ENCODE data around the gene DGKD.

Gene DGKD

DNA sequence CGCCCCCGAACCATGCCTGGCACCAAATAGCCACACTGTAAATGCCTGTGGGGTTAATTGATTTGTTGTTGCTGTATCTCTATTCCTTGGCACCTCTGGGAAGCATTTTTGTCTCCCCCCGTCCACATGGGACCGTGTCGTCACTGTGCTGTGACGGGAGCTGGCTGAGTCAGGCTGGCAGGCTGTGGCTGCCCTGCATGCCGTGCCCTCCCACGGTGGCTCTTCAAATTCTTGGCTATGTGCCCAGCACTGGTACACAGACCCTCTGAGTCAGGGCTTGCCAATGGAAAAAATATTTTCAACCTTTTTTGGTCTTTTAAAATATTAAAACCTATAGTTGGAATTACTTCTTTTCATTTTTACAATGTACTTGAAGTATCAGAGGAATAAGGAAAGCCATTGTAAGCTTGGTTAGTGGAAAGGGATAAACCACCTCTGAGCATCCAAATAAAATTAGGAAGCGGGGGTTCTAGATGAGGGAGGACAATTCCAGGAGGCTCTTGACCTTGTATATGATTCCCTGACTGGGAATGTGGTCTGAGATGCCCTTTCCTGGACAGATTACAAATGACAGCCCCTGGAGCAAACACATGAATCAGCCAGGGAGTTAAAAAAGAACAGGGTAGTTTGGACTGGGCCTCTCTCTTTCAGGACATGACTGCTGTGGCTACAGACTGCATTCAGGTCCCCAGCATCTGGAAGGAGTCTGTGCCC lies 59.4 kb downstream of the DGKD start:
- DNase-seq = no peak

GRCh38 chr2:233414273-233414654 lies 60.0 kb downstream of the DGKD start:
- no peak for DNase-seq

- DNase-seq = no peak
These were observed 60.7 kb downstream of the DGKD start for GRCh38 chr2:233414777-233415570.

- no peak for DNase-seq
These were observed 61.9 kb downstream of the DGKD start for GRCh38 chr2:233416199-233416598.

DNA sequence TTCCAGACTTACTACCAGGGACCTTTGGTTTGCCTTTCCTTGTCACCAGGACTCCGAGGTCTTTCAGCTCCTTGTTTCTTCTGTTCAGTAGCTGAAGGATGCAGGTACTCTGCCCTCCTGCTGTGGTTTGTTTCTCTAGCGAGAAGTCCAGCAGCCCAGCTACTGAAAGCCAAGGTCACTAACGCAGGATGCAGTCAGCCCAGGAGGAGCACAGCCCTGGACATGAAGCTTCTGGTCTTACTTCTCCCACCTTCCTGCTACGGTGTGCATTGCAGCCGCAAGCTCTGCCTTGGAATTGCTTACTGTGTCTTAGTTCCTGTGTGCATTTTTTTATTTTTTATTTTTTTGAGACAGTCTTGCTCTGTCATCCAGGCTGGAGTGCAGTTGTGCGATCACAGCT lies 62.4 kb downstream of the DGKD start:
- no peak for DNase-seq

DNA sequence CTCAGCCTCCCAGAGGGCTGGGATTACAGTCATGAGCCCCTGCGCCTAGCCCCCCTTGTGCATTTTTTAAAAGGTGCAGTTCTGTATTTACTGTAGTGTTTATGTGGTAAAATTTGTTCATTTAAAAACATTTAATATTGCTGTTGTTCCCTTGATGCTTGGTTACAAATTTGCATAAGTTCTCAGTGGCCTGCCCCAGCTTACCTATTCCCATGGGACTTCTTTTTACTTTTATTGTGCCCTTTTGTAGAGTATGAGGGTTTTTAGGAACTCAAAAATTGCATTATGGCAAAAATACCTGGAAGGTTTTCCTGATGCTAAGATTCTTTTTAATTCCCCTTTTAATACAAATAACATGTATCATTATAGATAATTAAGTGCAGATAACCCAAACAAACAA lies 63.0 kb downstream of the DGKD start:
- no peak for DNase-seq

DNA sequence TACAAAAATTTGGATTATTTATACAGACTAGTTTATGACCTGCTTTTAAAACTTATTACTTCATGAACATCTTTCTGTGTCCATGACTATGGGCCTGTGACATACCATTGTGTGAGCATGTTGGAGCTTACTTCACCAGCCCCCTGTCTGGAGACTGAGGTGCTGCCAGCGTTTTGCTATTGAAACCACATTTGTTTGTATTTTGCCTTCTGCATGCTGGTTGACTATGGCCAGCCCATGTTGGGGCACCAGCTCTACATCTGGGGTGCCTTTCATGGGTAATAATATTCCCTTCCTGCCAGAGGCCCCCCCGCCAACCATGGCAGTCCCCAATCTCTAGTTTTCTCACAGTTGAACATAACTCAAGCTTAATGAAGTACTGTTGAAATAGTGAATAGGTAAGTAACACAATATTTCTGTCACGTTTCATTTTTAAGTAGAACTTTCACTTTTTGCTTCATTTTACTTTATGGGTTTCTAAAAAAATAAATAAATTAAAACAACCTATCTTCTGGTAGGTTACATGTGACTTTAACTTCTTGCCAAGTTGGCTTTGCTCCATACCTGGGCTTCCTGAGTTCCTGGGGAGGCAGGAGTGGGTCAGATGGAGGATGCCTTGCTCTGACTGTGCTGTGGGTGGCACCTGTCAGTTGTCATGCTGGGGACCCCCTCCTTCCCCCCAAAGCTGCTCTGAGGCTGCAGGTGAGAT lies 63.9 kb downstream of the DGKD start:
- no peak for DNase-seq

- no peak for DNase-seq
These were observed 64.7 kb downstream of the DGKD start for GRCh38 chr2:233418761-233419546.

DNA sequence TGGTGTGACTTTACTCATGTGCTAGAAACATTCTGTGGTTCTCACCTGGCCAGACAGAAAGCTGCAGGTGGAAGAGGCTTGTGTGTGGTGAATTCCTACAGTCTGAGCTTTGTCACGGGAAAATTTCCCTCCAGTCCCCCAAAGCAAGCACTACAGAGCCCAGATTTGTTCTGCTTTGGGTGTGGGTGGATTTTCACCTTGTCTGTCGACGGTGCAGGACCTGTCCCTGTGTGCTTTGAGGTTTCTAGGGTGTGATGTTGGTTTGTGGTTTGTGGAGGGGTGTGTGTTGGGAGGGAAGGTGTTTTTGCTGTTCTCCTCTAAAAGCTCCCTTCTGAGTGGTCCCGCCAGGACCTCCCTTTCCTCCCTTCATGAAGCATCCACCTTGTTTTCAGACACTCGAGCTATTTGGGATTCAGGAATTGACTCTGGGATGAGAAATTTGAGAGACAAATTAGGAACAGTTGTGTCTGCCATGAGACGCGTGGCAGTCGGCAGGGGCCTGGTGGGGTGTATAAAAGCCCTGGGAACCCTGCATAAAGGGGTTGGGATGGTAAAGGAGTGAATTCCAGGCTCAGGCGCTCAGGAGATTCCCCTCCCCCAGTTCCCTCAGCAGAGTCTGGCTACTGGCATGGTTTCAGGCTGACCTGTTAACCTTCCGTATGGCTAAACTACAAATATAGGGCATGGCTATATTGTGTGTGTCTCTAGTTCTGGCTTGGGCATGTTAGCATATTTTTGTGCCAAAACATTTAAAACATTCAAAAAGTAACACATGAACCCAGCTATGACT lies 65.5 kb downstream of the DGKD start:
- no peak for DNase-seq

GRCh38 chr2:233421091-233421816 lies 67.0 kb downstream of the DGKD start:
- no peak for DNase-seq

DNA sequence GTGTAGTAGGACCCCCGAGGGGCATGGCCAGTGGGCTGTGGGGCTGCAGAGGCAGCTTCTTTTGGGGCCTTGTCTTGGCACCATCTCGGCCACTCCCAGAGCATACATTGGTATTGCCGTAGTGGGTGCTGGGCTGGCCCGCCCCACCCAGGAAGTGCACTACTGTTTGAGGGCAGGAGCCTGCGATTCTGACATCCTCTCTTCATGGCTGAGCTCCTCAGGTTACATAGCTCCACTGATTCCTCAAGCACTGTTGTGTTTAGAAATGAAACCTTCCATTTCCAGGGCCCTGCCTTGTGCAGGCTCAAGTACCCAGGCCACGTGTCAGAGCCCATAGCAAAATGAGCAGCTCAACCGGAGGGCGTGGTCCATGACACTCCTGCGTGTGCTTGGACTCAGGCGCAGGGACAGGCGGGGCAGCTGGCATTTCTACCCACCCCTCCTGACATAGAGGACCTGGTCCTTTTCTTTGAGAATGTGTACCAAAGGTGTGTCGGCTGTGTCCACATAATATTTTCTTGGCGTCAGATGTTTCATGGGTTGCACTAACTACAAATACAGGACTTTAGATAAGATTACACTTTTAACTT lies 67.9 kb downstream of the DGKD start:
- DNase-seq = no peak

DNA sequence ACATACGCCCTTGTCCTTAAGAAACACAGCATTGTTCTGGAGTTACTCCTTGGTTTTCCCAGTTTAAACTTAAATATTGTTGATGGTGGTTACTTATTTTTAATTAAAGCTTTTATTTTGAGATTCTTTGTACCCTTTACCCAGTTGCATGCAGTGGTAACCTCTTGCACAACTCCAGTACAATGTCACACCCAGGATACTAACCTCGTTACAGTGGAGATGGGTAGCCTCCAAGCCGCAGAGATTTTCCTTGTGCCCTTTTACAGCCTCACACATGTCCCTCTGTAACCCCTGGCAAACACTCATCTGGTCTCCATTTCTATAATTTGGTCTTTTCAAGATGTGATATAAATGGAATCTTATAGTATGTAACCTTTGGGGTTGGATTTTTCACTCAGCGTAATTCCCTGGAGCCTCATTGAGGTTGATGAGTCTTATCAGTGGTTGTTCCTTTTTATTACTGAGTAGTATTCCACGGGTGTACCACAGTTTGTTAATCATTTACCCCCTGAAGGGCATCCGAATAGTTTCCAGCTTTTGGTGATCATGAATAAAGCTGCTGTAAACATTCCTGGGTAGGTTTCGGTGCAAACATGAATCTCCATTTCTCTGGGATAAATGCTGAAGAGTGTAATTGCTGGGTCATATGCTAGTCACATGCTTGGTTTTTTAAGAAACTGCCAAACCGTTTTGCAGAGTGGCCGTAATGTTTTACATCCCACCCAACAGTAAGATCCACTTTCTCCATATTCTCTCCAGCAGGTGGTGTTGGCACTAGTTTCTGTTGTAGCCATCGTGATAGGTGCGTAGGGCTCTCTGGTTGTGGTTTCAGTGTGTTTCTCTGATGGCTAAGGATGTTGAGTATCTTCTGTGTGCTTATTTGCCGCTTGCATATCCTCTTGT lies 68.6 kb downstream of the DGKD start:
- no peak for DNase-seq

DNA sequence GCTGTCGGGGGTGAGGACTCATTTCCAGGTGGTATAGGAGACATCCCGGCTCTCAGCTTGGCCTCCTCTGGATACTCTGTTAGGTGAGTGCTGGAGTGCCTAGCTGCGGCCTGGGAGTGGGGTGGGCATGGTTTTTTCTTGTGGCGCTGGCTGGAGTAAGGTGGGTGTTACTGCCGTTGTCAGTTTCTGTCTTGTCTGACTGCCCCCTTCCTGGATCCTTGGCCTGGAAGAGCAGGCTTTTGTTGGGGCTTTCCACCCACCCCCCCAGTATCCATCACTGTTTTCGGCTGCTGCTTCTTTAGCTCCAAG lies 69.2 kb downstream of the DGKD start:
- DNase-seq = no peak

DNA sequence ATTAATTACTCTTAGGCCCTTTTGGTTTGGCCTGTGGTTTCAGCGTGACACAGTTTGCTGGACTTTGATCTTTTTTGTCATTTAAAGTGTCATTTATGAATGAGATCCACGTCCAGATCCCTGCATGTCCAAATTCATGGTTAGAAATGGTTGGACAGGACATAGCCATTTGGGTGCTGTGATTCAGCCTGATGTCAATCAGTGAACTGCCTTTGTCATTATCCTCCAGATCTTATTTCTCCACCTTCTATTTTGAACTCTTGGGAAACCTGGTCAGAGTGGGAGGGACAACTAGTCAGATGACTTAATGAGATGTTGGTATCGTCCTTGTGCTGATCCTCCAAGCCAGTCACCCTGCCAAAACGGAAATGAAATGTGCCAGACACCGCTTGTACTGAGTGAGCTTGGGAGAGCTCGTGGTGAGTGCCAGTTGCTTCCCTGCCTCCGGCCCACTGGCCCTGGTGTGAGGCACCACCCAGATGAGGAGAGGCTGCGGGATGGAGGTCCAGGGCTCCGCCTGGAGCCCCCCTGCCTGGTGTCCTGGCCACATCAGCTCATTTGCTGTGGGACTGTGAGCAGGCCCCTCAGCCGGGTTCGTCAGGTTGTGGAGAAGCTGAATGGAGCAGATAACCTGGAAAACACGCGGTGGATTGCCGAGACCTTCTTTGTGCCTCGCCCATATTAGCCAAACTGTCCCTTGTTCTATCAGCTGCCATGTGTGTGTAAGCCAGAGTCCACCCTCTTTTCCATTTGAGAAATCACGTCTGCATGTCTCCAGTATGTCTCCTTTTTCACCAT lies 70.1 kb downstream of the DGKD start:
- DNase-seq = no peak

DNA sequence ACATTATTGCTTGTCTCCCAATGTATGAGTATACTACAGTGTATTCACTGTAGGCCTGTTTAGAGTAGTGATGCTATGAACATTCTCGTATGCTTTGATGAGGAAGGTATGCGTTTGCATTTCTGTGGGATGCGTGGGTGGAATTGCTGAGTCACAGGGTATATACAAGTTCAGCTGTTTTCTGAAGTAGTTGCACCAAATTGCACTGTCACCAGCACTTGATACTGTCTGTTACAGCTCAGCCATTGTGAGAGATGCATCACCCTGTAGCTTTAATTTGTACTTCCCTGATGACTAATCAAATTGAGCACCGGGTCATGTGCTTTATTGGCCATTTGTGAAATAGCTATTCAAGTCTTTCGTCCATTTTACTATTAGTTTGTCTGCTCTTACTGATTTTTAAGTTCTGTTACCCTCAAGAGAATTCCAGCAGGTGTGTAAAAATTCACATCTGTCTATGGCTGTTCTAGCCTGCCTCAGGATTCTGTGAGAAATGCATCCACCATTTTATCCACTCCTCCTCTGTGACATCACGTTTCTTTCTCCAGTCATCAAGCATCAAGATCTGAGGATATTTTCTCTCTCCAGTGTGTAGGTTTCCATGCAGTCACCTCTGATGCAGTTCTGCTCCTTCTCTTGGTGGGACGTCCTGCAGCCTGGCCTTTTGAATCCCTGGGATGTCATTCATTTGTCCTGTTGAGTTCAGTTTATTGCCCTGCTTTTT lies 72.5 kb downstream of the DGKD start:
- no peak for DNase-seq

DNA sequence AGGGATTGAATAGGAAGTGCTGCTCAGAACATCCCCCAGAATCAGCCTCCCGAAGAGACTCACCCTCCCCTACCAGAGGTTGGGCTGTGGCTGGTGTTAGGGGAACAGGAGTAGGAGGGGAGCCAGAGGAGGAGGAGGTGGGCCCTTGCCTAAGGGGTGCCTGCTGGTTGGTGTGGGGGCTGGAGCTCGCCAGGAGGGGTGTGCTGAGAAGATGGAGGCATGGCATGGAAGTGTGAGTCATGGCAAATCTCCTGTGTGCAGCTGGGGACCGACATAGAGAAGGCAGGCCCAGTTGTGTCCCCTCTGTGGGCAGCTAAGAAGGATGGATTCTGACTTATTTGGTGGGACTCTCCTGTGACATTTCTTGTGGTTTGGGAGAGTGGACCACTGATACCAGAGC lies 73.7 kb downstream of the DGKD start:
- no peak for DNase-seq

- no peak for DNase-seq
These were observed 74.1 kb downstream of the DGKD start for GRCh38 chr2:233428438-233428837.

DNA sequence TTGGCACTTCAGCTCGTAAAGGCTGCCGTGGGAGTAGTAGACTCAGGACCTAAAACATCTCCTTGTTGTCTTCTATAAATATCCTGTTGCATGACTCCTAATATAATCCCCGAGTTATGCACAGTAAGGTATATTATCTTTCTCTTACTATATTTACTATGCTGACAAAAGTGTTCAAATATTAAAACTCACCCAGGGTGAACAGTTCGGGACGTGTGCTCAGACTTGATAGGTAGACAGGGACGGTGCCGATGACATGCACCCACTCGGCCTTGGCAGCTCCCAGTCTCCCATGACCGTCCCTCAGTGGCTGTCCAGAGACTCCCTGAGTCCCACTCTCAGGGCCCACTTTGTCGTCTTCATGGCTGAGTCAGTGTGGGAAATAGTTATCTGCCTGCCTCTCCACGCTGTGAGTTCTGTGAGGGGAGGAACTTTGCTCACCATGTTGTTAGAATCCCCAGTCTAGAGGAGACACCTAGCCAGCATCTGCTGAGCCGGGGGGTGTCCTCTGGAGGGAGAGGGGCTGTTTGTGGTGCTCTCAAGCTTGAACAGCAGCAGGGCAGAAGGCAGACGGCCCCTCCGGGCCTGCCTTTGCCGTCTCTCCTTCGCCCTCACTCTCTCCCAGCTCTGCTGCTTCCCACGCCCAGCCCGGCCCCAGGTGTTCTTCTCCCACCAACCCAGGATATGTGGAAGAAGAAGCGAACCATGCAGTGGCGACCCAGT lies 75.0 kb downstream of the DGKD start:
- no peak for DNase-seq

Measured in NCI-H526 treated with DMSO at 0.1 percent for 48 hours (cell line).